ENCODE measurements around the gene PCSK4.

Gene PCSK4

DNA sequence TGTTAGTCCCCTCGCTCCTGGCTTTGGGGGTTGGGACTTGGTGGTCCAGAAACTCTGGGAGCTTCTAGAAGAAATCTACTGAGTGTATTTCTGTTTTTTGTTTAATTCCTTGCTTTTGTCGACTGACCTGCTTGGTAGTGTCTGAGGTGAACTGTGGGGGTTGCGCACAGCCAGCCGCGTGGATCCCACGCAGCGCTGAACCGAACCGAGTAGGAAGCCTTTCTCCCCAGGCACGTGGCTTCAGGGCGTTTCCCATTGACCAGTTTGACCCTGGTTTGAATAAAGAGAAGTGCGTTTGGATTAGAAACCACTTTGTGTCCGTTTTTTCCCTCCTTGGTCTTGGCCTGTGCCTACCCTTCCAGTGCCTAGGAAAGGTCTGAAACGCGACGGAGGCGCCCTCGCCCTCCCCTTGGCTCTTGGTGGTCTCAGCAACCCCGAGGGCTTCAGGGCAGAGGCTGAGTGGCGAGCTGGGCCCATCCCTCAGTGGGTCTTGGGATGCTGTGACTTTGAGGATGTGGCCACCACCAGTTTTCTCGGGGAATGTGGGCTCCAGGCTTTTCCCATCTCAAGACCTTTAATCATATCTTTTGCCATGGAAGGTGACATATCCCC is 54.7 kb downstream of the PCSK4 start:
- no peak for DNase-seq

DNA sequence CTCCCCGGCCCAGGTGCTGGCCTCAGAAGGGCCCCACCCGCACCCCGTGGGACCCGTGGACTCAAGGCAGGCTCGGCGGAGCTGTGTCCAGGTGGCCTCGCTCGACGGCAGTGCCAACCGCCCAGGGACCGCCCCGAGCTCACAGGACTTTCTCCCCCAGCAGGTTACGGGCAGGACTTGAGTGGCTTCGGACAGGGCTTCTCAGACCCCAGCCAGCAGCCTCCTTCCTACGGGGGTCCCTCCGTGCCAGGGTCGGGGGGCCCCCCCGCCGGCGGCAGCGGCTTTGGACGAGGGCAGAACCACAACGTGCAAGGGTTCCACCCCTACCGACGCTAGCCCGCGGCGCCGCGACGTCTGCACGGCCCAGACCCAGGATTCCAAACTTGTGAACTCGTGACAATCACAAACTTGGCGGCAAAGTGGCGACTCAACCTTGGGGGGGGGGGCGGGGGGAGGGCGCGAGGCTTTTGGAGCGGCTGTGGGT is 55.5 kb downstream of the PCSK4 start:
- no peak for DNase-seq

DNA sequence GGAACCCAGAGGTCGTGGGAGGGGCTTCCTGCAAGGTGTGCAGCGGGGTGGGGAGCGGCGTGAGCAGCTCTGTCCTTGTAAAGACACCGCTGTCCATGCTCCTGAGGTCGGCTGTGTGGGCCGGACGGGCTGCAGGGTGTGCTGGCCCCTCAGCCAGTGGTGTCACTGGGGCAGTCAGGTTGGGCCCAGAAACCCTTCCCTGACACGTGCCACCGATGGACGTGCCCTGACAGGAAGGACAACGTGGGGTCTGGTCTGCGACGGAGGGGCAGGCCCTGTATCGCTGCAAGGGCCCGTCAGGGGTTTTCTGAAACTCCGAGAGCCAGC is 56.1 kb downstream of the PCSK4 start:
- no peak for DNase-seq

DNA sequence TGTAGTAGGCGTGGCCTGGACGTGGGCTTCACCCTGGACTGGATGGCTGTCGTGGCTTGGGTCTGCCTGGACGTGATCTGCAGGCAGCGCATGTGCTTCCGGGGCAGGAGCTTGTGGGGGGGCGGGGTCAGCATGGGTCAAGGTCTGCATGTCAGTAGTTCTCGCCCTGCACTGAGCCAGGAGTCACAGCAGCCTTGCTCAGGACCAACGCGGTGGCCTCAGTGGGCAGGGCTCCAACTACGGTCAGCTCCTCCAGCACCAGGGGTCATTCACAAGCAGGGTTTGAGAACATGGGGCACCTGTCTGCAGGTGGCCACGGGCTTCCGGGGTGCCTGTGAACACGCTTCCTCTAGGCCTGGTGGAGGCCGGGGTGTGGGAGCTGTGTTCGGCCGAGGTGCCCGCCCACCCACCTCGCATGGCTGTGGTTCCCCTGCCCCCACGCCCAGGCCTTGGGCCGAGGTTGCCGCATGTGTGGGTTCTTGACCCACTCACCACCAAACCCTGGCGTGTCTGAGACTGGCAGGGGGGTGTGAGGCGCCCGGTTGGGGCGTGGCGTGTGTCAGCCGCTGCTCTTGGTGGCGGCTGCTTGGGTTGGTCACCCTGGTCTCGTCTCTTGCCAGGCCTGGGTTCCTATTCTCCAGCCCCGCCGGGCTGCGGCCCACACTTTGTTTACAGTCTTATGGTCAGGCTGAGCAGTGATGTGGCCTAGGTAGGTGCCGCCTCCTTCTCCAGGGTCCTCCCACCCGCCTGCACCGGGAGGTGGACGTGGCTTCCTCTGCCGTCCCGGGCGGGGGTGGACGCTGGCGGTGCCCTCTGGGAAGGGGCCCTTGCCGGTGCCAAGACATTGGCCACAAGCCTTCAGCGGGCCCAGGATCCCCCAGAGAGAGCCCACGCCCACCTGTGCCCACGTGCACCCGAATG is 56.8 kb downstream of the PCSK4 start:
- DNase-seq: no peak

DNA sequence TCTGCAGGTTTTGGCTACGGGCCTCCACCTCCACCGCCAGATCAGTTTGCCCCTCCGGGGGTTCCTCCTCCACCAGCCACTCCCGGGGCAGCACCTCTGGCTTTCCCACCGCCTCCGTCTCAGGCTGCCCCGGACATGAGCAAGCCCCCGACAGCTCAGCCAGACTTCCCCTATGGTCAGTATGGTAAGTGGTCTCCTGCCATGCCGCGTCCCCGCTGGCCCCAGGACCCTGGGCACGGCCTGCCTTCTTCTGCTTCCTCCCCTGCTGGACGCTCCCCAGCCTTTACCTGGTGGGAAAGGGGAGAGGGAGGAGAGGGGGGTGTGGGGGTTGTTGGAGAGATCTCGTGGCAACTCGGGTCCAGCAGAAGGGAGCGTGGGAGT is 57.7 kb downstream of the PCSK4 start:
- DNase-seq: no peak

DNA sequence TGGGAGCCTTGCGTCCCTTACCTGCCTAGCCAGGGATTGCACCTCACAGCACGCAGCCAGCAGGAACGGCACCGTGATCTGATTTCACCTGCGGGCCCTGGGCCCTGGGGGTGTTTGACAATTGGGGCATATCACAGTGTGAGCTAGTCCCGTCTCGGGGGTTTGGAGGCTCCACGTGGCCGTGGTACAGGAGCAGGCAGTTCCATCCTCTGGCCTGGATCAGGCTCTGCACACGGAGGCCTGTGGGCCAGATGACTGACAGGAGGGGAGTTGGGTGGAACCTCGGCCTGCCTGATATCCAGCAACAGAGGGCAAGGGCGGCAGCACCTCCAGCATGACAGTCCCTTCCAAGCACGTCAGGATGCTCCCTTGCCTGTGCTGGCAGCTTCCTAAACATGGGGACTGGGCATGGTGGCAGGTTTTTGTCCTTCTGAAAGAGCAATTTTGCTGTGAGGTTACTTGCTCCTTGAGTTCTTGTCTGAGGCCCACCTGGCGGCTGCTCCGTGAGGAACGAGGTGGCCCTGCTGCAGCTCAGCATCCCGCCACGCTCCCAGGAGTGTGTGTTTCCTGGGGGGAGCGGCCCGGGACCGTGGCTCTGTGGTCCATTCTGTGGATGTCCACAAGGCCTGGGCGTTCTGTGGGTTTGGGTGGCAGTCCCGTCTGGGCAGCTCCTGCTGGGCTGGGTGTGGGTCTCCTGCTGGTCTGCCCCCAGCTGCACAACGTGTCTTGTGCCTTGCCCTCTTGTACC is 58.2 kb downstream of the PCSK4 start:
- DNase-seq: no peak
